Natural killer cell (primary cell): ENCODE measurements around the gene USP34. TPM values are rescaled to one million over a fixed set of nuclear protein-coding genes. Genes with fewer than 3 reads are reported as not detected.

ENCODE experiments used
- ATAC-seq, 3 donors: fragments of 150-1000 bp in 2 of 3; fragments of 200-7000 bp in 1 of 3; cut with Tn5 transposase; 1 replicate in 1 of 3; 2 replicates in 2 of 3; pipeline ENCODE4 v1.10.0; 2021; ENCODE audit warnings: mild to moderate bottlenecking in 2 of 3, moderate library complexity in 2 of 3
- DNase-seq, 2 donors: peaks; one replicate each; pipeline versions ENCODE4 v3.0.0 to v3.0.0-alpha.2; 2013 to 2021; ENCODE audit warnings: mixed read lengths in 1 of 2
- H3K27ac ChIP-seq: one replicate; pipeline ENCODE4 v1.5.1; 2013; ENCODE audit warnings: mild to moderate bottlenecking, low read length
- H3K27me3 ChIP-seq: one replicate; pipeline ENCODE4 v1.6.1; 2013; ENCODE audit warnings: low read length; ENCODE audit not compliant: control insufficient read depth, insufficient read depth
- H3K36me3 ChIP-seq: one replicate; pipeline ENCODE4 v1.6.1; 2013; ENCODE audit warnings: low read length; ENCODE audit not compliant: control insufficient read depth, insufficient read depth
- H3K4me1 ChIP-seq: one replicate; pipeline ENCODE4 v1.6.1; 2013; ENCODE audit warnings: low read length; ENCODE audit not compliant: control insufficient read depth, insufficient read depth
- H3K4me3 ChIP-seq: one replicate; pipeline ENCODE4 v1.5.1; 2013; ENCODE audit warnings: low read length
- H3K9me3 ChIP-seq: one replicate; pipeline ENCODE4 v1.6.1; 2013; ENCODE audit warnings: low read length; ENCODE audit not compliant: control insufficient read depth, insufficient read depth
- H3K27ac Mint-ChIP-seq, 2 donors: one replicate each; pipeline ENCODE4 v1.8.0; 2022; ENCODE audit warnings: mild to moderate bottlenecking in 2 of 2, mixed read lengths in 2 of 2, moderate library complexity in 1 of 2
- H3K27me3 Mint-ChIP-seq, 2 donors: one replicate each; pipeline ENCODE4 v1.8.0; 2022; ENCODE audit warnings: low read depth in 2 of 2, mixed read lengths in 2 of 2
- H3K36me3 Mint-ChIP-seq: one replicate; pipeline ENCODE4 v1.8.0; 2022; ENCODE audit warnings: mixed read lengths
- H3K4me1 Mint-ChIP-seq, 2 donors: one replicate each; pipeline ENCODE4 v1.8.0; 2022; ENCODE audit warnings: mixed read lengths in 2 of 2
- H3K4me3 Mint-ChIP-seq: one replicate; pipeline ENCODE4 v1.8.0; 2022; ENCODE audit warnings: mild to moderate bottlenecking, moderate library complexity, mixed read lengths
- H3K9me3 Mint-ChIP-seq, 2 donors: one replicate each; pipeline ENCODE4 v1.8.0; 2022; ENCODE audit warnings: mixed read lengths in 2 of 2
- WGBS: methylation state at CpG from one replicate; pipeline ENCODE4 v1.1.7; 2013; ENCODE audit warnings: missing lambda C conversion rate; ENCODE audit not compliant: insufficient coverage; 5-methylcytosine and 5-hydroxymethylcytosine counted together
- intact Hi-C: fragments of 100-400 bp; cut with micrococcal nuclease; formaldehyde crosslinking; loops from one replicate; pipeline ENCODE4 v1.14.2; 2022
- total RNA-seq, 4 donors: library from RNA; stranded (reverse); fragments of 120-200 nt in 1 of 4; gene quantifications; one replicate each; pipeline versions ENCODE4 v1.2.3 to v1.2.4, GENCODE V29; 2013 to 2022
- TF ChIP-seq, protein P1 (sequence below): fragments of 200-600 bp; IDR thresholded peaks from one replicate; pipeline ENCODE4 v1.8.0; 2022; ENCODE audit warnings: antibody characterized with exemption

USP34 gene
- total RNA-seq, 3 donors from 2014 or later (not counting 1 experiment from before 2014, with no cell fraction given), result 184 to 204 (median 199) TPM

DNA sequence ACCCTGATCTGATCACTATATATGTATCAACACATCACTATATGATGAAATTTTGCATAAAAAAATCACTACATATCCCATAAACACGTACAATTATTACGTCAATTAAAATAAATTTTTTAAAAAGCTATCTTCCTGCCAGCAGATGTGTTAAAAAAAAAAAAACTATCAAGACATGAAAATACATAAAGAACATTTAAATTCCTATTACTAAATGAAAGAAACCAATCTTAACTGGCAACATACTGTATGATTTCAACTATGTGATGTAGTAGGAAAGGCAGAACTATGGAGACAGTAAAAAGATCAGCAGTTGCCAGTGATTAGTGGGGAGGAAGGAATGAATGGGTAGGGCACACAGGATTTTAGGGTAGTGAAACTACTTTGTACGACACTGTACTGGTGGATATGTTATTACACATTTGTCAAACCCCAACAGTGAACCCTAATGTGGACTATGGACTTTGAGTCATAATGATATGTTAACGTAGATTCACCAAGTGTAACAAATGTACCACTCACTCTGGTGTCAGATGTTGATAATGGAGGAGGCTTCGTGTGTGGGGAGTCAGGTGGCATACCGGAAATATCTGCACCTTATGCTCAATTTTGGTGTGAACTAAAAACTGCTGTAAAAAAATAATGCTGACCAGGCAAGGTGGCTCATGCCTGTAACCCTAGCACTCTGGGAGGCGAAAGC lies 27.4 kb downstream of the USP34 start:
- Mint-ChIP-seq H3K9me3 (no peaks in the 10 kb centered on the region), H3K4me1 (peaks cover 60 to 68% of the 10 kb centered on the region in 2 donors), H3K4me3 (no peak overlapping the region), H3K27me3 (no peaks in the 10 kb centered on the region), H3K36me3 (no peaks in the 10 kb centered on the region), H3K27ac (peak overlapping the region; percentile 57 to 78)
- H3K4me1 ChIP-seq, result peaks cover 34% of the 10 kb centered on the region
- DNase-seq, result no peak
- no peak overlapping the region for H3K4me3 ChIP-seq
- TF ChIP-seq, protein P1, sequence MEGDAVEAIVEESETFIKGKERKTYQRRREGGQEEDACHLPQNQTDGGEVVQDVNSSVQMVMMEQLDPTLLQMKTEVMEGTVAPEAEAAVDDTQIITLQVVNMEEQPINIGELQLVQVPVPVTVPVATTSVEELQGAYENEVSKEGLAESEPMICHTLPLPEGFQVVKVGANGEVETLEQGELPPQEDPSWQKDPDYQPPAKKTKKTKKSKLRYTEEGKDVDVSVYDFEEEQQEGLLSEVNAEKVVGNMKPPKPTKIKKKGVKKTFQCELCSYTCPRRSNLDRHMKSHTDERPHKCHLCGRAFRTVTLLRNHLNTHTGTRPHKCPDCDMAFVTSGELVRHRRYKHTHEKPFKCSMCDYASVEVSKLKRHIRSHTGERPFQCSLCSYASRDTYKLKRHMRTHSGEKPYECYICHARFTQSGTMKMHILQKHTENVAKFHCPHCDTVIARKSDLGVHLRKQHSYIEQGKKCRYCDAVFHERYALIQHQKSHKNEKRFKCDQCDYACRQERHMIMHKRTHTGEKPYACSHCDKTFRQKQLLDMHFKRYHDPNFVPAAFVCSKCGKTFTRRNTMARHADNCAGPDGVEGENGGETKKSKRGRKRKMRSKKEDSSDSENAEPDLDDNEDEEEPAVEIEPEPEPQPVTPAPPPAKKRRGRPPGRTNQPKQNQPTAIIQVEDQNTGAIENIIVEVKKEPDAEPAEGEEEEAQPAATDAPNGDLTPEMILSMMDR, result no peak
- H3K27ac ChIP-seq, result no peak overlapping the region
- H3K36me3 ChIP-seq, result no peaks in the 10 kb centered on the region
- WGBS, result 65% methylated on average over 5 of the region's 7 CpGs
- intact Hi-C loops, result no loop called here
- no peaks in the 10 kb centered on the region for H3K27me3 ChIP-seq
- peak; percentile 36 to 60 (median 52) for ATAC-seq
- no peaks in the 10 kb centered on the region for H3K9me3 ChIP-seq

- 72% methylated on average over 7 of the region's 7 CpGs for WGBS
- Histone ChIP-seq H3K27me3 (no peaks in the 10 kb centered on the region), H3K27ac (peak overlapping the region; percentile 4), H3K4me1 (peaks cover 47% of the 10 kb centered on the region), H3K9me3 (no peaks in the 10 kb centered on the region), H3K36me3 (no peaks in the 10 kb centered on the region), H3K4me3 (no peak overlapping the region)
- Mint-ChIP-seq H3K36me3 (no peaks in the 10 kb centered on the region), H3K27ac (peak overlapping the region; percentile 82 to 87), H3K4me1 (peaks cover 80 to 91% of the 10 kb centered on the region in 2 donors), H3K9me3 (no peaks in the 10 kb centered on the region), H3K27me3 (no peaks in the 10 kb centered on the region), H3K4me3 (peak overlapping the region; percentile 22)
- TF ChIP-seq, protein P1, result no peak
- peak; percentile 65 to 78 (median 68) for ATAC-seq
- DNase-seq, result no peak
- intact Hi-C loops, result no loop called here
These were observed 31.5 kb downstream of the USP34 start for GRCh38 chr2:61439241-61440002.

DNA sequence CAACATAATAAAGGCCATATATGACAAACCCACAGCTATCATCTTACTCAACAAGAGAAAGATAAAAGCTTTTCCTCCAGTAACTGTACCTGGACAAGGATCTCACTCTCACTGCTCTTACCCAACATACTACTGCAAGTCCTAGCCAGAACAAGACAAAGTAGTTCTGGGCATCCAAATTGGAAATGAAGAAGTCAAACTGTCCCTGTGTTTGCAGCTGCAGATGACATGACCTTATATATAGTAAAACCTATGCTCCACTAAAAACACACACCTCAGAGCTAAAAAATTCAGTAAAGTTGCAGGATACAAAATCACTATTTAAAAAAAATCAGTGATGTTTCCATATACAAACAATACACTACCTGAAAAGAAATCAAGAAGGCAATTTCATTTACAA lies 32.2 kb downstream of the USP34 start:
- H3K9me3 Mint-ChIP-seq, result no peaks in the 10 kb centered on the region
- H3K9me3 ChIP-seq, result no peaks in the 10 kb centered on the region
- H3K4me1 Mint-ChIP-seq, result peaks cover 81 to 91% of the 10 kb centered on the region in 2 donors
- no peaks in the 10 kb centered on the region for H3K36me3 ChIP-seq
- no peak for ATAC-seq
- peaks cover 50% of the 10 kb centered on the region for H3K4me1 ChIP-seq
- peak overlapping the region; percentile 60 for H3K4me3 Mint-ChIP-seq
- TF ChIP-seq, protein P1, result no peak
- no peaks in the 10 kb centered on the region for H3K36me3 Mint-ChIP-seq
- no peaks in the 10 kb centered on the region for H3K27me3 Mint-ChIP-seq
- intact Hi-C loops, result no loop called here
- DNase-seq, result no peak
- no peak overlapping the region for H3K27ac ChIP-seq
- H3K4me3 ChIP-seq, result no peak overlapping the region
- peak overlapping the region; percentile 82 to 87 for H3K27ac Mint-ChIP-seq
- no peaks in the 10 kb centered on the region for H3K27me3 ChIP-seq
